ENCODE measurements around the gene CD79A. TPM values are rescaled to one million over a fixed set of nuclear protein-coding genes. Genes with fewer than 3 reads are reported as not detected.
"Not testable (repeated sequence)": the region's sequence is repeated elsewhere in the genome, so short reads cannot be mapped to it uniquely, and the experiment has no call there.

The CD79A gene
- total RNA-seq, 2 donors from 2014 or later = 0.52 to 0.97 TPM

GRCh38 chr19:41913538-41914423 is 36.7 kb downstream of the CD79A start:
- intact Hi-C loops (cut with DNase I) = no loop called here
- no peak for DNase-seq (ENCODE audit: low spot score)

- intact Hi-C loops (cut with DNase I); DNase-seq (ENCODE audit: low spot score): not testable (repeated sequence)
Measured at GRCh38 chr19:41914424-41914834, 37.4 kb downstream of the CD79A start.

GRCh38 chr19:41915021-41915775 is 38.1 kb downstream of the CD79A start:
- DNase-seq (ENCODE audit: low spot score) = no peak
- intact Hi-C loops (cut with DNase I) = no loop called here

GRCh38 chr19:41915776-41916414 is 38.8 kb downstream of the CD79A start:
- intact Hi-C loops (cut with DNase I) = no loop called here
- no peak for DNase-seq (ENCODE audit: low spot score)

- intact Hi-C loops (cut with DNase I) = no loop called here
- no peak for DNase-seq (ENCODE audit: low spot score)
Measured at GRCh38 chr19:41917676-41918075, 40.6 kb downstream of the CD79A start.

- DNase-seq (ENCODE audit: low spot score) = no peak
- intact Hi-C loops (cut with DNase I) = no loop called here
Measured at GRCh38 chr19:41918095-41918494, 41.0 kb downstream of the CD79A start.

GRCh38 chr19:41918653-41919244 is 41.7 kb downstream of the CD79A start:
- intact Hi-C loops (cut with DNase I) = no loop called here
- no peak for DNase-seq (ENCODE audit: low spot score)

GRCh38 chr19:41919948-41920712 is 43.1 kb downstream of the CD79A start:
- intact Hi-C loops (cut with DNase I) = no loop called here
- no peak for DNase-seq (ENCODE audit: low spot score)

GRCh38 chr19:41920882-41921576 is 44.0 kb downstream of the CD79A start:
- DNase-seq (ENCODE audit: low spot score) = no peak
- intact Hi-C loops (cut with DNase I) = no loop called here

- intact Hi-C loops (cut with DNase I) = no loop called here
- no peak for DNase-seq (ENCODE audit: low spot score)
Measured at GRCh38 chr19:41921577-41922576, 44.8 kb downstream of the CD79A start.

- intact Hi-C loops (cut with DNase I) = no loop called here
- no peak for DNase-seq (ENCODE audit: low spot score)
Measured at GRCh38 chr19:41922585-41922984, 45.5 kb downstream of the CD79A start.

GRCh38 chr19:41923045-41923788 is 46.1 kb downstream of the CD79A start:
- intact Hi-C loops (cut with DNase I) = no loop called here
- no peak for DNase-seq (ENCODE audit: low spot score)

- intact Hi-C loops (cut with DNase I) = no loop called here
- no peak for DNase-seq (ENCODE audit: low spot score)
Measured at GRCh38 chr19:41924151-41925145, 47.4 kb downstream of the CD79A start.

- DNase-seq (ENCODE audit: low spot score) = no peak
- intact Hi-C loops (cut with DNase I) = no loop called here
Measured at GRCh38 chr19:41925208-41926003, 48.3 kb downstream of the CD79A start.

Data from posterior vena cava (tissue), 2 donors.